HG03378 (cell line): ENCODE data around the gene BIRC2.
A peak's percentile ranks its signal among the peaks of the same experiment; 100 is the strongest.

Experiments
- ATAC-seq: cut with Tn5 transposase; IDR thresholded peaks from one replicate; pipeline ENCODE4 v1.9.1; 2021; ENCODE audit warnings: mild to moderate bottlenecking, moderate library complexity; ENCODE audit not compliant: unreplicated experiment

Gene BIRC2

DNA sequence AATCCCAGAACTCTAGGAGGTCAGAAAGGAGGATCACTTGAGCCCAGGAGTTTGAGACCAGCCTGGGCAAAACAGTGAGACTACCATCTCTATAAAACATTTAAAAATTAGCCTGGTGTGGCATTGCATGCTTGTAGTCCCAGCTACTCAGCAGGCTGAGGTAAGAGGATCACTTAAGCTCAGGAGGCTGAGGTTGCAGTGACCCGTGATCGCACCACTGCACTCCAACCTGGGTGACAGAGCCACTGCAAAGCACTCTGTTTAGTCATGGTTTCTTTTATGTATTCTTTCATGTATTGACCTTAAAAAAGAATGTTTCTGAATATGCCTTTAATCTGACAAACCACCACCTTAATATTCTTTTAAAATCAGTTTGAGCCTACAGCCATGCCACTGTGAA is 52.2 kb downstream of the BIRC2 start:
- ATAC-seq: no peak

DNA sequence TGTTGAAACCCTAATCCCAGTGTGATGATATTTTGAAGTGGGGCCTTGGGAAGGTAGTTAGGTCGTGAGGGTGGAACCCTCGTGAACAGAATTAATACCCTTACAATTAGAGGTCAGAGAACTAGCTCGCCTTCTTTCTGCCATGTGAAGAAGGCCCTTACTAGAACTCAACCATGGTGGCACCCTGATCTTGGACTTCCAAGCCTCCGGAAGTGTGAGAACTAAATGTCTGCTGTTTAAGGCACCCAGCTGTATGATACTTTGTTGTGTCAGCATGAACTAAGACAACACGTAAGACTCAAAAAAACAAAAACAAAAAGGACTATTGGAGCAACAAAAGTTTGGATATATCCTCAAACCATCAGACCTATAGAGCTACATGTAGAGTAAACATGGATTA is 53.6 kb downstream of the BIRC2 start:
- no peak for ATAC-seq

DNA sequence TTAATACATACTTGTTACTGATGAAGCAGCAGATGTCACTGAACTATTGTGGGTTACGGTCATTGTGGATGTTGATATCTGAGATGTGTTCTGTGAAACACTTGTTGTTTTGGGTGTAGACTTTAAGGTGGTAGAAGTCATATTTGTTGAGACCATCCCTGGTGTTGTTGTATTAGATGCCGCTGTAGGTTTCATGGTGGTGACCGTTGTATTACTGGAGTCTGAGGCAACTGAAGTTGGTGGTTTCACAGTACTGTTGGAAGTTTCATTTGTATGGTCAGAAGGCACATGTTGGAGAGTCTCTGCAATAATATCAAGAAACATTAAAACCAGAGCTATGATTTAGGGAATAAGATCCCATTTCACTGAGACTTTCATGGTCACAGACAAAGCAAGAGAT is 54.9 kb downstream of the BIRC2 start:
- no peak for ATAC-seq

DNA sequence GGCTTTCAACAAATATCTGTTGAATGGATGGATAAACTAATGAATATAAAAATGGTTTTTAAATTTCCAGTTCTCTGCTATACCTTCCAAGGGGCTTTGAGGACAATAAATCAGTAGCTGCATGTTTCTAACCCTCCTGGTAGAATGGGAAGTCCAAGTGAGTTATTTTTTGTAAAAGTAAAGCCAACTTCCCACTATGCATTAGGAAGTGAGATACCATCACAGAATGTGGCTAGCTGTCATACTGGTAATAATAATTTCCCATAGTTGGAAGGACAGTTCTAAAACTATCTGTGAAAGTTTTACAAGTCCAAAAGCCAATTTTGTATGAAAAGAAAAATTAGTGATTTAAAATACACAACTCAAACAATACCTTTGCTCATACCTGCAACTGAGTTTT is 55.5 kb downstream of the BIRC2 start:
- ATAC-seq: no peak

GRCh38 chr11:102405501-102405900 is 58.5 kb downstream of the BIRC2 start:
- no peak for ATAC-seq

- ATAC-seq: no peak
These were observed 59.1 kb downstream of the BIRC2 start for GRCh38 chr11:102406099-102406498.

GRCh38 chr11:102407901-102408300 is 60.9 kb downstream of the BIRC2 start:
- ATAC-seq: no peak

DNA sequence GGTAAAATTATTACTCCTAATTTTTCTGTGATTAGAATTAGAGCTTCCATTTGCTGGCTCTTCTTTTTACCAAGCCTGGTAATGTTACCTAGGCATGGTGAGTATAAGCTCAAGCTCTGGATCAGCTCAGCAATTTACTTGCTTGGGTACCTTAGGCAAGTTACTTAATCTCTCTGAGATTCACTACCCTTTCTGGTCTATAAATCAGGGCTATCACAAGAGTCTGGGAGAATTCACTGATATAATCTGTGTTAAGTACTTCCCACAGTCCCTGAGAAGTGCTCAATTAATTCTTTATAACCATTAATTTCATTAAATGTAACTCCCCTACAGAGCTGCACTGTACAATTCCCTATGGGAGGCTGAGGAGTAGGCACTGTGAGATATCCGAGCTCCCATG is 61.3 kb downstream of the BIRC2 start:
- no peak for ATAC-seq

DNA sequence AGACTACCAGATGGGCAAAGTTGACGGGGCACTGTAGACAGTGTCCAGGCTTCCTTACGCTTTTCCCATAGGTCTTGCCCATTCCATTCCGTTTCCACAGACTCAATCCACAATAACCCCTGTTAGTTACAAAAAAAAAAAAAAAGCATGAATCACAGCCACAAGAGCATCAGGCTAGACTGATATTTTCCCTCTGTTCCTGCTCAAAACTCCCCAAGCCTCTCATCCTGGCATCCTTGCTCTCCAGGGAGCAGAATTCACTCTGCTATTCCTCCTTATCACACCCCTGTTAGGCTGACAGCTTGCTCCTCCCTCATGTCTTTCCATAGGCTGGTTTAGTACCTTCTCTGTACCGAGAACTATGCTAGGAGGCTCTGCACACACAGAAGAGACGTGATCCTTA is 63.4 kb downstream of the BIRC2 start:
- no peak for ATAC-seq

DNA sequence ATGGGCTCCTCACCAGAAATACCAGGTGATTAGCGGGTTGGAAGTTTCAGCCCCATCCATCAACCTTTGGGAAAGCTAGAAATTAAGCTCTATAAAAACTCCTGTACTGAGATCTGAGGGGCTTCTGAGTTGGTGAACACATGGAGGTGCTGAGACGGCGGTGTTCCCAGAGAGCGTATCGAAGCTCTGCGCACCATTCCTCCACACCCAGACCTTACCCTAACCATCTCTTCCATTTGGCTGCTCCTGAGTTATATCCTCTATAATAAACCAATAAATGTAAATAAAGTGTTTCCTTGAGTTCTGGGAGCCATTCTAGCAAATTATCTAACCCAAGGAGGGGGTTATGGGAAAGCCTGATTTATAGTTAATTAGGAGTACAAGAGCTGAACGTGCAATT is 64.1 kb downstream of the BIRC2 start:
- ATAC-seq: no peak

- no peak for ATAC-seq
These were observed 66.5 kb downstream of the BIRC2 start for GRCh38 chr11:102413497-102413896.

GRCh38 chr11:102414559-102414958 is 67.5 kb downstream of the BIRC2 start:
- ATAC-seq: no peak

GRCh38 chr11:102415304-102415916 is 68.4 kb downstream of the BIRC2 start:
- ATAC-seq: no peak

- ATAC-seq: no peak
These were observed 70.0 kb downstream of the BIRC2 start for GRCh38 chr11:102416976-102417375.

GRCh38 chr11:102419181-102419580 is 72.2 kb downstream of the BIRC2 start:
- ATAC-seq: no peak

DNA sequence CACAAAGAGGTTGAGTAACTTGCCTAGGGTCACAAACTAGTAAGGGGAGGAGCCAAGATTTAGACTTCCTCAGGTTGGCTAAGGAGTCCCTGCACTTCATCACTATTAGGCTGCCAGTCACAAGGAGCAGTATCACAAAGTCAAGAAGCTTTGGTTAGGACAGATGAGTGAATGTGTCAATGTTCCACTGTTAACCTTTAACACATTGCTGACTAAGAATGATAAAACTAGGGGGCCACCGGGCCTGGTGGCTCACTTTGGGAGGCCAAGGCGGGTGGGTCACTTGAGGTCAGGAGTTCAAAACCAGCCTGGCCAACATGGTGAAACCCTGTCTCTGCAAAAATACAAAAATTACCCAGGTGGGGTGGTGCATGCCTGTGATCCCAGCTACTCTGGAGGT is 73.5 kb downstream of the BIRC2 start:
- peak; percentile 96 for ATAC-seq

DNA sequence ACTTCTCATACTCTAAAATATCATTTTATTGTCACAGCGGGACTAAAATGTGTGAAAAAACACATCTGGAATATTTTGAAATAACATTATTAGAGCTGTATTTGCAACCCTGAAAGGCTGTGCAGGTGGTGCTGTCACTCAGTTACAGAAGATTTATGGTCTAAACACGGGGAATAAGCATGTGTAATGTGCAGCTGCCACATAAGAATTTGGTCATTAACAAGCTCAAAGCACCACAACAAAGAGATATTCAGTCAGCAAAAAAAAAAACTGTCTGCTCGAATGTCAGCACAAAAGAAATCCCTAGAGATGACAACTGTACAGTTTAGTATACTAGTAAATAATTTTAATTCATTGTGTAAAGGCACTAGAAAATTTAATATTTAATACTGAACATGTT is 74.2 kb downstream of the BIRC2 start:
- ATAC-seq: no peak

DNA sequence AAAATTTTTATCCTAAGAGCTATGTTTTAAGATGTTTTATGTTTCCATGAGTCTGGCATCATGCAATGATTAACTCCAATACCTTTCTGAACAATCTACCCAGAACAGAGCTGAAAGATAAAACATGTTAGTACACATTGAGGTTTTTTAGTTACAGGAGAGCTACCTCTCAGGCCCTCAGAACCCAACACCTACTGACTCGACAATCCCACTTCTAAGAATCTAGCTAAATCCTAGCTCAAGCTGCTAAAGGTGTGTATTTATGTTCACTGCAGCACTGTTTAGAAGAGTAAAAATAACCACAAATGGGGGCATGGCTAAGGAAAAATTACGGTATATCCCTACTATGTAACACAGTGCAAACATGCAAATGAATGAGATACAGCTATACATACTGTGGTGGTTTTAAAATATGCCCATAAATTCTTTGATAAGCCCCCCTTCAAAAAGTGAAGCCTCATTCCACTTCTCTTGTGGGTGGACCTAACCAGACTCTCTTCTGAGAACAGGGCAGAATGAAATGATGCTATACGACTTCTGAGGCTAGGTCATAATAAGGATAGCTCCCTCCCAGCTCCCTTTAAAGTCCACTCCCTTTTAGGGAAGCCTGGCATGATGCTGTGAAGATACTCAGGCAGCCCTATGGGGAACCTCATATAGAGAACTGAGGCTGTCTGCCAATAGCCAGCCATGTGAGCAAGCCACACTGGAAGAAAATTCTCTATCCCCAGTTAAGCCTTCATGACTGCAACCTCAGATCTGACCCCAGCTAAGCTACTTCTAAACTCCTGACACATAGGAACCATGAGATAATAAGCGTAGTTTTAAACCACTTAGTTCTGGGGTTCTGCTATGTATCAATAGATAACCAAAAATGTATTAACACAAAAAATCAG is 76.1 kb downstream of the BIRC2 start:
- no peak for ATAC-seq

- ATAC-seq: no peak
These were observed 76.9 kb downstream of the BIRC2 start for GRCh38 chr11:102423936-102424335.

GRCh38 chr11:102426000-102426399 is 79.0 kb downstream of the BIRC2 start:
- no peak for ATAC-seq

DNA sequence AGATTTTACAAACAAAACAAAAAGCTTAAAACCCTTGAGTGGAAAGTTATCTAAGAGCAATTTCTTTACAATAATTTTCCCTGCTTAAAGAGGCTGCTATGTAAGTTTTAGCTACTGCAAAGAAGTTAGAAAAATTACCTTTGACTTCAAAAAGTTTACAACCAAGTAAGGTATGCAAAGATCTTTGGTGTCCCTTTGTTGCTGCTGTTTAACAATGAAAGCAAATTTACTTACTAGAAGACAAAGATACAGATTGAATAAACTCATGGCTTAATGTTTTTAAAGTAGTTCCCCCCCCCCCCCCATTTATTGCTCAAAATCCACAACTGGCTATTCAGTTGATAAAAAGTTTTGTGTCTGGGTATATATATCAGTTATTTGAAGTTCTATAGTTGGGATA is 79.6 kb downstream of the BIRC2 start:
- ATAC-seq: no peak

DNA sequence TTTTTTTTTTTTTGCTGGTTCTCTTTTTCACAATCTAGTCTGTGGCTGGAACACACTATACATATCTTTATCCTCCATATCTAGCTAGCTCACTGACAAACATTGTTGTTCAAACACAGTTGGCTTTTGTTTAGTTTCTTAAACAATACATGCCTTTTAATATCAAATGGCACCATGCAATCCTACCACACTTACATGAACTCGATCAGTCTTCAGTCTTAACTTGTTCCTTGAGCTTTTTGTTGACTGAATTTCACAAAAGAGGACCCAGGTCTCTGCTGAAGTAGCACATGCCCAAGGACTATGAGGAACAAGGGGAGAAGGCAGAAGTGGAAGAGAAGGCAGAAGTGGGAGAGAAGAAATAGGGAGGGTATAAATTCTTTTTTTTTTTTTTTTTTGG is 80.1 kb downstream of the BIRC2 start:
- no peak for ATAC-seq
